Parathyroid adenoma (tissue), 2 donors: ENCODE data around the gene NOL9.

Experiments used
- H2AFZ ChIP-seq: fragments of 300-600 bp; sonication (generic); one replicate; pipeline ENCODE4 v1.7.0; 2017; ENCODE audit warnings: antibody characterized with exemption, mild to moderate bottlenecking
- H3K27ac ChIP-seq: fragments of 300-600 bp; sonication (generic); one replicate; pipeline ENCODE4 v1.7.0; 2017
- H3K27me3 ChIP-seq: fragments of 300-600 bp; sonication (generic); one replicate; pipeline ENCODE4 v1.7.0; 2017; ENCODE audit warnings: low read length; ENCODE audit not compliant: control insufficient read depth, insufficient read depth
- H3K36me3 ChIP-seq: fragments of 300-600 bp; sonication (generic); one replicate; pipeline ENCODE4 v1.7.0; 2017; ENCODE audit warnings: low read length; ENCODE audit not compliant: control insufficient read depth, insufficient read depth
- H3K4me1 ChIP-seq: fragments of 300-600 bp; sonication (generic); one replicate; pipeline ENCODE4 v1.7.0; 2017; ENCODE audit warnings: control low read depth
- H3K4me2 ChIP-seq: fragments of 300-600 bp; sonication (generic); one replicate; pipeline ENCODE4 v1.7.0; 2017; ENCODE audit warnings: low read length
- H3K4me3 ChIP-seq: fragments of 300-600 bp; sonication (generic); one replicate; pipeline ENCODE4 v1.7.0; 2017; ENCODE audit warnings: low read depth, low read length
- H3K79me2 ChIP-seq: fragments of 300-600 bp; sonication (generic); one replicate; pipeline ENCODE4 v1.7.0; 2017; ENCODE audit warnings: control low read depth
- H3K9ac ChIP-seq: fragments of 300-600 bp; sonication (generic); one replicate; pipeline ENCODE4 v1.7.0; 2017; ENCODE audit warnings: mild to moderate bottlenecking
- H3K9me3 ChIP-seq: fragments of 300-600 bp; sonication (generic); one replicate; pipeline ENCODE4 v1.7.0; 2017; ENCODE audit warnings: low read length; ENCODE audit not compliant: control insufficient read depth
- CTCF ChIP-seq: fragments of 300-600 bp; sonication (generic); IDR thresholded peaks from one replicate; pipeline ENCODE4 v1.7.0; 2017; ENCODE audit warnings: antibody characterized with exemption, mild to moderate bottlenecking
- donor health status: primary hyperparathyroidism.

The NOL9 gene

DNA sequence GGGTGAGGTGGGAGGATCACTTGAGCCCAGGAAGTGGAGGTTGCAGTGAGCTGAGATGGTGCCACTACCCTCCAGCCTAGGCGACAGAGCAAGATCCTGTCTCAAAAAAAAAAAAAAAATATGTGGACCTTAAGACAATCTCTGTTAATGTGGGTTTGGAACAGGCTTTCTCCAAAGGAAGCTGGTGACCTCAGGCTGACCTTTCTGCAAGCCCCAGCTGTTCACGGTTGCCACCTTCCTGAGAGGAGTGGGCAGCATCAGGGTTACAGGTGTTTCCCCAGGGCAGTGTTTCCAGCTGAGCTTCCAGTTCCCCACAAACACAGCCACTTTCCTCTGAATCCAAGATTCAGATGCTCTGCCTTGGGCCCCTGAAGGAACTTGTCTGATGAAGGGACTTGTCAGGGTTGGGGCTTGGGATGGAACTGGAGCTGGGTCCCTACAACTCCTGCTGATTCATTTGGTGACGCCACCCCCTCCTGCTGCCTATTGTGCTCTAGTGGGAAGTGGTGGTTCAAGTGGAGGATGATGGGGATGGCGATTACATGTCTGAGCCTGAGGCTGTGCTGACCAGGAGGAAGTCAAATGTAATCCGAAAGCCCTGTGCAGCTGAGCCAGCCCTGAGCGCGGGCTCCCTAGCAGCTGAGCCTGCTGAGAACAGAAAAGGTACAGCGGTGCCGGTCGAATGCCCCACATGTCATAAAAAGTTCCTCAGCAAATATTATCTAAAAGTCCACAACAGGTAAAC, 27.4 kb upstream of the NOL9 start:
- Histone ChIP-seq H3K4me2 (no peak overlapping the region), H3K9me3 (no peaks in the 10 kb centered on the region), H2AFZ (no peak overlapping the region), H3K79me2 (peaks cover 4% of the 10 kb centered on the region), H3K4me1 (peaks cover 8% of the 10 kb centered on the region), H3K36me3 (no peaks in the 10 kb centered on the region), H3K9ac (no peak overlapping the region), H3K27ac (no peak overlapping the region), H3K27me3 (no peaks in the 10 kb centered on the region), H3K4me3 (no peak overlapping the region)
- TF ChIP-seq CTCF: no peak

- no peak for TF ChIP-seq CTCF
- Histone ChIP-seq H3K9ac (no peak overlapping the region), H3K4me3 (peak overlapping the region; percentile 85), H2AFZ (peak overlapping the region; percentile 97), H3K27ac (peak overlapping the region; percentile 83), H3K79me2 (peaks cover 4% of the 10 kb centered on the region), H3K9me3 (no peaks in the 10 kb centered on the region), H3K27me3 (no peaks in the 10 kb centered on the region), H3K4me1 (peaks cover 8% of the 10 kb centered on the region), H3K4me2 (peak overlapping the region; percentile 87), H3K36me3 (no peaks in the 10 kb centered on the region)
Measured at GRCh38 chr1:6580593-6581409, 26.5 kb upstream of the NOL9 start.

DNA sequence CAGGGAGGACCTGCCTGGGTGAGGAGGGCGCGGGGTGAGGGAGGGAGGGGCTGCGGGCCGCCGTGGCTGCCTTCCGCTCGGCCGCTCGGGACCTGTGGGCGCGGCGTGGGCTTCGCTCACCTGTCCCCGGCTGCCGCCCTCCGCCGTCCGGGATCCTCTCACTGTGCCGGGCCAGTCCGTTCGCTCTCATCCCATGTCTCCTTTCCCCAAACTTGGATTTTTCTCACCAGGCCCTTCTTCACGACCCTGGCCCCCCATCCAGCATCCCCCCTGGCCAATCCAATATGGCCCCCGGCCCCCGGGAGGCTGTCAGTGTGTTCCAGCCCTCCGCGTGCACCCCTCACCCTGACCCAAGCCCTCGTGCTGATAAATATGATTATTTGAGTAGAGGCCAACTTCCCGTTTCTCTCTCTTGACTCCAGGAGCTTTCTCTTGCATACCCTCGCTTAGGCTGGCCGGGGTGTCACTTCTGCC, 25.8 kb upstream of the NOL9 start:
- no peak for TF ChIP-seq CTCF
- no peak overlapping the region for H3K9ac ChIP-seq
- peaks cover 8% of the 10 kb centered on the region for H3K4me1 ChIP-seq

DNA sequence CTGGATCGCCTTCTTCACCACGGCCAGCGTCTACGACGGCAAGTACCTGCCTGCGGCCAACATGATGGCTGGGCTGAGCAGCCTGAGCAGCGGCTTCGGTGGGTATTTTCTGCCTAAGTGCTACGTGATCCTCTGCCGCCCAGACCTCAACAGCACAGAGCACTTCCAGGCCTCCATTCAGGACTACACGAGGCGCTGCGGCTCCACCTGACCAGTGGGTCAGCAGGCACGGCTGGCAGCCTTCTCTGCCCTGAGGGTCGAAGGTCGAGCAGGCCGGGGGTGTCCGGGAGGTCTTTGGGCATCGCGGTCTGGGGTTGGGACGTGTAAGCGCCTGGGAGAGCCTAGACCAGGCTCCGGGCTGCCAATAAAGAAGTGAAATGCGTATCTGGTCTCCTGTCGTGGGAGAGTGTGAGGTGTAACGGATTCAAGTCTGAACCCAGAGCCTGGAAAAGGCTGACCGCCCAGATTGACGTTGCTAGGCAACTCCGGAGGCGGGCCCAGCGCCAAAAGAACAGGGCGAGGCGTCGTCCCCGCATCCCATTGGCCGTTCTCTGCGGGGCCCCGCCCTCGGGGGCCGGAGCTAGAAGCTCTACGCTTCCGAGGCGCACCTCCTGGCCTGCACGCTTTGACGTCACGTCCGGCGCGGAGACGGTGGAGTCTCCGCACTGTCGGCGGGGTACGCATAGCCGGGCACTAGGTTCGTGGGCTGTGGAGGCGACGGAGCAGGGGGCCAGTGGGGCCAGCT, 25.2 kb upstream of the NOL9 start, which contains the start of gene ZBTB48:
Gene ZBTB48 (plus strand): TSS at position 621 of the 745 bp plus-strand sequence. CDS start 616 bp downstream, outside the sequence.
- peak within 1 kb of the TSS; percentile 46 for H3K9ac ChIP-seq
- H3K4me3 ChIP-seq: peak within 1 kb of the TSS; percentile 85
- H3K27me3 ChIP-seq: no peaks in the 10 kb centered on the region
- H3K4me2 ChIP-seq: peak within 1 kb of the TSS; percentile 87
- H3K9me3 ChIP-seq: no peaks in the 10 kb centered on the region
- peak within 1 kb of the TSS; percentile 97 for H2AFZ ChIP-seq
- peaks cover 4% of the 10 kb centered on the region for H3K79me2 ChIP-seq
- TF ChIP-seq CTCF: no peak
- H3K36me3 ChIP-seq: no peaks in the 10 kb centered on the region
- H3K27ac ChIP-seq: peak within 1 kb of the TSS; percentile 83
- H3K4me1 ChIP-seq: peaks cover 8% of the 10 kb centered on the region

More for the DNA sequence above, 25.8 kb upstream of the NOL9 start:
- Histone ChIP-seq H3K9me3 (no peaks in the 10 kb centered on the region), H3K27ac (peak overlapping the region; percentile 83), H3K79me2 (peaks cover 4% of the 10 kb centered on the region), H3K4me2 (peak overlapping the region; percentile 87), H3K27me3 (no peaks in the 10 kb centered on the region), H2AFZ (peak overlapping the region; percentile 97), H3K36me3 (no peaks in the 10 kb centered on the region), H3K4me3 (peak overlapping the region; percentile 85)
